Measurements from ENCODE around the gene FGD1. TPM values are rescaled to one million over a fixed set of nuclear protein-coding genes. Genes with fewer than 3 reads are reported as not detected.

The FGD1 gene
- total and polyA plus RNA-seq, 2 of the 13 experiments (the other 11 are each of a cell fraction or from before 2014, with no cell fraction given) = 0.36 to 0.62 TPM

- TF ChIP-seq KIAA2018 (CRISPR knock-in tag; IDR thresholded peaks at IDR 0.05; ENCODE audit: borderline replicate concordance) (no peak), POLR2AphosphoS2 (IDR thresholded peaks at IDR 0.05; ENCODE audit: low read depth, low read length) (peak; percentile 82; the same call in 1 of the 2 replicates), ZNF362 (CRISPR knock-in tag; IDR thresholded peaks at IDR 0.05; ENCODE audit: borderline replicate concordance) (no peak), ZNF20 (CRISPR knock-in tag; IDR thresholded peaks at IDR 0.05) (no peak), TCF7L2 (IDR thresholded peaks at IDR 0.05; ENCODE audit: low read depth, low read length) (no peak), ZXDC (CRISPR knock-in tag; IDR thresholded peaks at IDR 0.05) (no peak), ZNF253 (CRISPR knock-in tag; IDR thresholded peaks at IDR 0.05; ENCODE audit: borderline replicate concordance) (no peak), ZNF234 (CRISPR knock-in tag; conservative IDR thresholded peaks at IDR 0.05) (no peak), STAT6 (CRISPR knock-in tag; IDR thresholded peaks at IDR 0.05; ENCODE audit: borderline replicate concordance) (no peak), SNAI1 (CRISPR knock-in tag; IDR thresholded peaks at IDR 0.05; ENCODE audit: borderline replicate concordance) (no peak)
Measured at GRCh38 chrX:54439960-54440871, 55.8 kb downstream of the FGD1 start, which contains the start of gene TSR2 (continued).

Data from HepG2 (cell line).